Endothelial cell of umbilical vein (primary cell): ENCODE measurements around the gene PCDHGA4. TPM values are rescaled to one million over a fixed set of nuclear protein-coding genes. Genes with fewer than 3 reads are reported as not detected.

ENCODE experiments used
- BruUV-seq: library from RNA; stranded (reverse); fragments of 400-500 nt; replicated peaks from 2 replicates; lab custom pipeline; 2021; lab: Mats Ljungman, UMichigan
- CTCF ChIA-PET: fragments of 300-600, 350-600 bp; sonication (Branson Sonifier 250); formaldehyde crosslinking; loops from one replicate; lab custom pipeline; 2021; ENCODE audit warnings: antibody characterized with exemption, inconsistent platforms; lab: Charles Lee
- POLR2A ChIA-PET: fragments of 300-600, 350-600 bp; sonication (Branson Sonifier 250); formaldehyde crosslinking; loops from one replicate; lab custom pipeline; 2021; ENCODE audit warnings: antibody characterized with exemption, inconsistent platforms; lab: Charles Lee
- DNase-seq: peaks from one replicate; pipeline ENCODE4 v3.0.0-alpha.2; 2011; ENCODE audit warnings: low read depth, low spot score
- FAIRE-seq: peaks from 2 replicates; lab custom pipeline; 2011; peaks lifted over from hg19 to GRCh38; lab: Jason Lieb, UNC
- H2AFZ ChIP-seq: 2 replicates; pipeline ENCODE4 v1.6.0; 2012; ENCODE audit warnings: low read depth, low read length, control low read depth, inconsistent platforms
- H3K27ac ChIP-seq: 2 replicates; pipeline ENCODE4 v1.5.1; 2011; ENCODE audit warnings: low read depth, mild to moderate bottlenecking, control low read depth, low read length, moderate library complexity; ENCODE audit not compliant: insufficient read depth
- H3K27me3 ChIP-seq, 2 experiments: 2 replicates each; pipeline versions ENCODE4 v1.6.0 to v1.6.1; 2011; ENCODE audit warnings: low read length in 2 of 2, mixed read lengths in 1 of 2; ENCODE audit not compliant: control insufficient read depth in 2 of 2, insufficient read depth in 2 of 2
- H3K36me3 ChIP-seq, 2 experiments: 2 replicates in 1 of 2; 3 replicates in 1 of 2; pipeline ENCODE4 v1.5.1; 2011; ENCODE audit warnings: low read length in 2 of 2, mild to moderate bottlenecking in 1 of 2, moderate library complexity in 1 of 2; ENCODE audit not compliant: control insufficient read depth in 2 of 2, insufficient read depth in 2 of 2; ENCODE audit errors: extremely low read depth in 1 of 2
- H3K4me1 ChIP-seq: 3 replicates; pipeline ENCODE4 v1.5.1; 2011; ENCODE audit warnings: mild to moderate bottlenecking, low read length; ENCODE audit not compliant: control insufficient read depth, insufficient read depth; ENCODE audit errors: extremely low read depth
- H3K4me2 ChIP-seq: 2 replicates; pipeline ENCODE4 v1.6.1; 2011; ENCODE audit warnings: low read length, control low read depth, mixed read lengths; ENCODE audit not compliant: insufficient read depth
- H3K4me3 ChIP-seq, 3 experiments: fragments of 200-600 bp in 1 of 3; sonication (generic), shearing (Covaris generic) in 1 of 3; replicated peaks in 1 of 3; 2 replicates each; pipeline ENCODE4 v1.5.1; 2011 to 2016; ENCODE audit warnings: control low read depth in 3 of 3, low read length in 3 of 3, mild to moderate bottlenecking in 2 of 3, inconsistent platforms in 1 of 3, low read depth in 1 of 3, moderate library complexity in 1 of 3; ENCODE audit not compliant: insufficient read depth in 1 of 3
- H3K79me2 ChIP-seq: 2 replicates; pipeline ENCODE4 v1.6.0; 2012; ENCODE audit warnings: low read length, inconsistent platforms; ENCODE audit not compliant: control insufficient read depth, insufficient read depth
- H3K9ac ChIP-seq: replicated peaks from 2 replicates; pipeline ENCODE3; 2011; ENCODE audit warnings: low read length, control low read depth; ENCODE audit not compliant: insufficient read depth; ENCODE audit errors: extremely low read depth
- H3K9me1 ChIP-seq: replicated peaks from 3 replicates; pipeline ENCODE4 v1.6.0; 2011; ENCODE audit warnings: mild to moderate bottlenecking, low read length; ENCODE audit not compliant: control insufficient read depth, insufficient read depth; ENCODE audit errors: extremely low read depth
- H3K9me3 ChIP-seq: replicated peaks from 2 replicates; pipeline ENCODE4 v1.5.1; 2012; ENCODE audit warnings: low read length, inconsistent platforms; ENCODE audit not compliant: control insufficient read depth, insufficient read depth
- H4K20me1 ChIP-seq: replicated peaks from 2 replicates; pipeline ENCODE3; 2011; ENCODE audit warnings: mild to moderate bottlenecking, low read length; ENCODE audit not compliant: control insufficient read depth, insufficient read depth; ENCODE audit errors: extremely low read depth
- EZH2 ChIP-seq: IDR thresholded peaks from 2 replicates; pipeline ENCODE4 v1.6.1; 2012; ENCODE audit warnings: borderline replicate concordance, low read depth, mild to moderate bottlenecking, moderate library complexity, low read length, inconsistent platforms; ENCODE audit not compliant: severe bottlenecking
- FOS ChIP-seq: IDR thresholded peaks from 2 replicates; pipeline ENCODE4 v1.6.1; 2011; ENCODE audit warnings: mild to moderate bottlenecking, low read length, moderate library complexity, borderline replicate concordance; ENCODE audit not compliant: insufficient read depth
- GATA2 ChIP-seq: IDR thresholded peaks from 2 replicates; pipeline ENCODE4 v1.7.0; 2011; ENCODE audit warnings: low read depth, mild to moderate bottlenecking, moderate library complexity, mixed read lengths, low read length; ENCODE audit not compliant: insufficient read length, insufficient read depth
- JUN ChIP-seq: IDR thresholded peaks from 2 replicates; pipeline ENCODE4 v1.6.1; 2011; ENCODE audit warnings: borderline replicate concordance, low read depth; ENCODE audit not compliant: insufficient read length, insufficient read depth
- MYC ChIP-seq: IDR thresholded peaks from one replicate; pipeline ENCODE4 v1.6.1; 2011; ENCODE audit warnings: mild to moderate bottlenecking, low read depth, low read length
- POLR2A ChIP-seq: IDR thresholded peaks from 2 replicates; pipeline ENCODE4 v1.6.1; 2012; ENCODE audit warnings: low read depth, mild to moderate bottlenecking, control low read depth, low read length
- POLR2AphosphoS5 ChIP-seq: IDR thresholded peaks from 2 replicates; pipeline ENCODE4 v1.6.1; 2012; ENCODE audit warnings: low read depth, mild to moderate bottlenecking, control low read depth, low read length, moderate library complexity; ENCODE audit not compliant: insufficient read depth
- dilution Hi-C: fragments of 300-500 bp; cut with MboI; formaldehyde crosslinking; loops from one replicate; pipeline ENCODE4 v1.15.0; 2019; ENCODE audit warnings: low sequenced_read_pairs; ENCODE audit not compliant: extremely low pct_ligation_motif_present
- intact Hi-C: fragments of 100-400 bp; cut with micrococcal nuclease; formaldehyde crosslinking; loops from one replicate; pipeline ENCODE4 v1.10.0; 2022
- polyA plus RNA-seq, 4 experiments: library from polyadenylated mRNA; depleted of rRNA in 3 of 4; stranded (reverse) in 3 of 4; unstranded in 1 of 4; fragments of >200 nt; gene quantifications; 2 replicates each; pipeline versions ENCODE4 v1.2.1 to v1.2.3, GENCODE V29; 2011 to 2012; ENCODE audit warnings: missing spikeins in 1 of 4
- total RNA-seq: library from RNA; stranded (reverse); gene quantifications from 2 replicates; pipeline ENCODE4 v1.2.3, GENCODE V29; 2021
- TF ChIP-seq, protein P1 (sequence below), 2 donors: IDR thresholded peaks; 1 replicate in 1 of 2; 2 replicates in 1 of 2; pipeline ENCODE4 v1.5.1; 2011; ENCODE audit warnings: low read length in 2 of 2, mild to moderate bottlenecking in 2 of 2, moderate library complexity in 2 of 2, control low read depth in 1 of 2, inconsistent platforms in 1 of 2, low read depth in 1 of 2; ENCODE audit not compliant: insufficient read depth in 1 of 2; ENCODE audit errors: extremely low read depth in 1 of 2
- TF ChIP-seq, protein P2 (sequence below): IDR thresholded peaks from 2 replicates; pipeline ENCODE4 v1.6.1; 2011; ENCODE audit not compliant: insufficient read depth, insufficient read length

The PCDHGA4 gene
- total and polyA plus RNA-seq, 2 donors (not counting 3 experiments of a cell fraction or from before 2014, with no cell fraction given) = 2.6 to 3.0 TPM

DNA sequence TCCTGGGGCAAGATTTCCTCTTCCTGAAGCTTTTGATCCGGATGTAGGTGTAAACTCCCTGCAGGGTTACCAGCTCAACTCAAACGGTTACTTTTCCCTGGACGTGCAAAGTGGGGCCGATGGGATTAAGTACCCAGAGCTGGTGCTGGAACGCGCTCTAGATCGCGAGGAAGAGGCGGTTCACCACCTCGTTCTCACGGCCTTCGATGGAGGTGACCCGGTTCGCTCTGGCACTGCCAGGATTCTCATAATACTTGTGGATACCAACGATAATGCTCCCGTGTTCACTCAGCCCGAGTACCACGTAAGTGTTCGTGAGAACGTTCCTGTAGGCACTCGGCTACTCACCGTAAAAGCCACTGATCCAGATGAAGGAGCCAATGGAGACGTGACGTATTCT, 820 bp downstream of the PCDHGA4 start:
- H3K9ac ChIP-seq = no peak overlapping the region
- no peaks in the 10 kb centered on the region for H4K20me1 ChIP-seq
- H3K27ac ChIP-seq = no peak overlapping the region
- no peaks in the 10 kb centered on the region for H3K9me3 ChIP-seq
- no peak overlapping the region for H3K4me3 ChIP-seq
- no TSS peak for BruUV-seq
- no peak overlapping the region for H3K4me2 ChIP-seq
- no peak for FAIRE-seq
- H3K79me2 ChIP-seq = no peaks in the 10 kb centered on the region
- ChIA-PET POLR2A (no interaction called here), CTCF (interaction anchor here (0.9 to 3.0 kb wide), 17 partner anchors 9 to 208 kb away, joined by 3 to 25 read pairs (median 5); partner anchors contain the start of genes PCDHGA11, PCDHGA12, PCDHGA2 and PCDHGA3)
- intact Hi-C loops (no loop called here), dilution Hi-C loops (no loop called here)
- no peaks in the 10 kb centered on the region for H3K9me1 ChIP-seq
- no peak overlapping the region for H2AFZ ChIP-seq
- H3K27me3 ChIP-seq = peaks cover 30 to 58% of the 10 kb centered on the region in 2 experiments
- H3K4me1 ChIP-seq = no peaks in the 10 kb centered on the region
- H3K36me3 ChIP-seq = no peaks in the 10 kb centered on the region
- TF ChIP-seq, protein P1, sequence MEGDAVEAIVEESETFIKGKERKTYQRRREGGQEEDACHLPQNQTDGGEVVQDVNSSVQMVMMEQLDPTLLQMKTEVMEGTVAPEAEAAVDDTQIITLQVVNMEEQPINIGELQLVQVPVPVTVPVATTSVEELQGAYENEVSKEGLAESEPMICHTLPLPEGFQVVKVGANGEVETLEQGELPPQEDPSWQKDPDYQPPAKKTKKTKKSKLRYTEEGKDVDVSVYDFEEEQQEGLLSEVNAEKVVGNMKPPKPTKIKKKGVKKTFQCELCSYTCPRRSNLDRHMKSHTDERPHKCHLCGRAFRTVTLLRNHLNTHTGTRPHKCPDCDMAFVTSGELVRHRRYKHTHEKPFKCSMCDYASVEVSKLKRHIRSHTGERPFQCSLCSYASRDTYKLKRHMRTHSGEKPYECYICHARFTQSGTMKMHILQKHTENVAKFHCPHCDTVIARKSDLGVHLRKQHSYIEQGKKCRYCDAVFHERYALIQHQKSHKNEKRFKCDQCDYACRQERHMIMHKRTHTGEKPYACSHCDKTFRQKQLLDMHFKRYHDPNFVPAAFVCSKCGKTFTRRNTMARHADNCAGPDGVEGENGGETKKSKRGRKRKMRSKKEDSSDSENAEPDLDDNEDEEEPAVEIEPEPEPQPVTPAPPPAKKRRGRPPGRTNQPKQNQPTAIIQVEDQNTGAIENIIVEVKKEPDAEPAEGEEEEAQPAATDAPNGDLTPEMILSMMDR (IDR thresholded peaks at IDR 0.05; ENCODE audit: extremely low read depth in 1 of 2, insufficient read depth in 1 of 2, low read depth in 1 of 2, low read length in 2 of 2) = no peak
- TF ChIP-seq MYC = no peak
- TF ChIP-seq JUN = no peak
- TF ChIP-seq, protein P2, sequence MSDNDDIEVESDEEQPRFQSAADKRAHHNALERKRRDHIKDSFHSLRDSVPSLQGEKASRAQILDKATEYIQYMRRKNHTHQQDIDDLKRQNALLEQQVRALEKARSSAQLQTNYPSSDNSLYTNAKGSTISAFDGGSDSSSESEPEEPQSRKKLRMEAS = no peak
- no peak for TF ChIP-seq EZH2
- TF ChIP-seq POLR2AphosphoS5 = no peak
- no peak for TF ChIP-seq GATA2
- TF ChIP-seq FOS = no peak
- TF ChIP-seq POLR2A = no peak
- no peak for DNase-seq
